Hepatocyte (in vitro differentiated cells): Measurements from ENCODE around the gene CDH4. TPM values are rescaled to one million over a fixed set of nuclear protein-coding genes. Genes with fewer than 3 reads are reported as not detected.

Experiments used
- DNase-seq: peaks from one replicate; pipeline ENCODE4 v3.0.0-alpha.2; 2016; ENCODE audit warnings: low spot score
- H2AFZ ChIP-seq: fragments of 200-600 bp; sonication (generic); 2 replicates; pipeline ENCODE4 v1.6.0; 2016; ENCODE audit warnings: antibody characterized with exemption, mild to moderate bottlenecking
- H3K27ac ChIP-seq: fragments of 200-600 bp; sonication (generic); 2 replicates; pipeline ENCODE4 v1.5.1; 2016; ENCODE audit warnings: mild to moderate bottlenecking
- H3K27me3 ChIP-seq: fragments of 200-600 bp; sonication (generic); 2 replicates; pipeline ENCODE4 v1.6.1; 2016
- H3K36me3 ChIP-seq: fragments of 200-600 bp; sonication (generic); replicated peaks from 2 replicates; pipeline ENCODE4 v1.5.1; 2016; ENCODE audit warnings: low read depth; ENCODE audit not compliant: insufficient read depth
- H3K4me1 ChIP-seq: fragments of 200-600 bp; sonication (generic); 2 replicates; pipeline ENCODE4 v1.5.1; 2016; ENCODE audit warnings: mild to moderate bottlenecking, moderate library complexity; ENCODE audit not compliant: insufficient read depth
- H3K4me2 ChIP-seq: fragments of 200-600 bp; sonication (generic); 2 replicates; pipeline ENCODE4 v1.6.0; 2016
- H3K4me3 ChIP-seq: fragments of 200-600 bp; sonication (generic); 2 replicates; pipeline ENCODE4 v1.5.1; 2016; ENCODE audit warnings: mild to moderate bottlenecking
- H3K79me2 ChIP-seq: fragments of 200-600 bp; sonication (generic); 2 replicates; pipeline ENCODE4 v1.6.0; 2017; ENCODE audit warnings: mild to moderate bottlenecking
- H3K9me2 ChIP-seq: fragments of 200-600 bp; sonication (generic); replicated peaks from 2 replicates; pipeline ENCODE4 v1.6.0; 2017; ENCODE audit warnings: mild to moderate bottlenecking; ENCODE audit not compliant: insufficient read depth
- H3K9me3 ChIP-seq: fragments of 200-600 bp; sonication (generic); 2 replicates; pipeline ENCODE4 v1.5.1; 2016; ENCODE audit warnings: low read depth, mild to moderate bottlenecking
- H4K20me1 ChIP-seq: fragments of 200-600 bp; sonication (generic); 2 replicates; pipeline ENCODE4 v1.6.0; 2016; ENCODE audit warnings: mild to moderate bottlenecking; ENCODE audit not compliant: insufficient read depth, poor library complexity, severe bottlenecking
- CTCF ChIP-seq: fragments of 200-600 bp; sonication (generic); IDR thresholded peaks from 2 replicates; pipeline ENCODE4 v1.5.1; 2016; ENCODE audit warnings: antibody characterized with exemption, mild to moderate bottlenecking; ENCODE audit not compliant: poor library complexity
- EZH2 ChIP-seq: fragments of 200-600 bp; sonication (generic); IDR thresholded peaks from 2 replicates; pipeline ENCODE4 v1.6.1; 2016; ENCODE audit warnings: antibody characterized with exemption, mild to moderate bottlenecking, borderline replicate concordance
- EZH2phosphoT487 ChIP-seq: fragments of 200-600 bp; sonication (generic); IDR thresholded peaks from one replicate; pipeline ENCODE4 v1.6.1; 2018; ENCODE audit warnings: antibody characterized with exemption, mild to moderate bottlenecking, low read depth, moderate library complexity; ENCODE audit not compliant: unreplicated experiment, severe bottlenecking
- WGBS: methylation state at CpG from one replicate; pipeline ENCODE4 v1.1.6; 2016; ENCODE audit warnings: low lambda C conversion rate; ENCODE audit errors: missing lambda C conversion rate; 5-methylcytosine and 5-hydroxymethylcytosine counted together
- polyA plus RNA-seq: library from polyadenylated mRNA; unstranded; fragments of >200 nt; fragmentation: Nextera tagmentation; extraction: Ambion mirVana; gene quantifications from 2 replicates; pipeline ENCODE4 v1.2.1, GENCODE V29; 2016
- total RNA-seq: library from RNA; depleted of rRNA; stranded (reverse); fragments of >200 nt; gene quantifications from 2 replicates; pipeline ENCODE4 v1.2.3, GENCODE V29; 2014

Gene CDH4
- total and polyA plus RNA-seq, 2 experiments from 2014 or later, result 0.53 to 0.73 TPM

GRCh38 chr20:61205769-61206168, 46.3 kb upstream of the CDH4 start:
- H3K9me3 ChIP-seq, result no peaks in the 10 kb centered on the region
- H3K27ac ChIP-seq, result no peak overlapping the region
- no peak overlapping the region for H2AFZ ChIP-seq
- H3K4me1 ChIP-seq, result no peaks in the 10 kb centered on the region
- no peaks in the 10 kb centered on the region for H4K20me1 ChIP-seq
- TF ChIP-seq EZH2 (no peak), CTCF (no peak), EZH2phosphoT487 (no peak)
- H3K27me3 ChIP-seq, result peaks cover 13% of the 10 kb centered on the region
- no peaks in the 10 kb centered on the region for H3K9me2 ChIP-seq
- 83% methylated on average over 6 of the region's 6 CpGs for WGBS
- no peak overlapping the region for H3K4me3 ChIP-seq
- no peaks in the 10 kb centered on the region for H3K79me2 ChIP-seq
- H3K36me3 ChIP-seq, result no peaks in the 10 kb centered on the region
- no peak overlapping the region for H3K4me2 ChIP-seq
- no peak for DNase-seq

- Histone ChIP-seq H3K27me3 (peaks cover 17% of the 10 kb centered on the region), H3K79me2 (no peaks in the 10 kb centered on the region), H3K36me3 (no peaks in the 10 kb centered on the region), H3K4me1 (no peaks in the 10 kb centered on the region), H3K4me3 (no peak overlapping the region), H3K27ac (no peak overlapping the region), H2AFZ (no peak overlapping the region), H3K9me2 (no peaks in the 10 kb centered on the region), H3K4me2 (no peak overlapping the region), H3K9me3 (no peaks in the 10 kb centered on the region), H4K20me1 (no peaks in the 10 kb centered on the region)
- DNase-seq, result no peak
- WGBS, result 91% methylated on average over 6 of the region's 6 CpGs
- TF ChIP-seq EZH2phosphoT487 (no peak), EZH2 (no peak), CTCF (no peak)
Measured at GRCh38 chr20:61210862-61211261, 41.2 kb upstream of the CDH4 start.

GRCh38 chr20:61217848-61218247, 34.2 kb upstream of the CDH4 start:
- no peaks in the 10 kb centered on the region for H3K9me2 ChIP-seq
- no peak for DNase-seq
- 100% methylated on average over 1 of the region's 1 CpG for WGBS
- no peak overlapping the region for H3K27ac ChIP-seq
- no peak overlapping the region for H3K4me2 ChIP-seq
- TF ChIP-seq EZH2 (no peak), CTCF (no peak), EZH2phosphoT487 (no peak)
- no peaks in the 10 kb centered on the region for H3K36me3 ChIP-seq
- H3K79me2 ChIP-seq, result no peaks in the 10 kb centered on the region
- H3K9me3 ChIP-seq, result no peaks in the 10 kb centered on the region
- peaks cover 26% of the 10 kb centered on the region for H3K27me3 ChIP-seq
- no peak overlapping the region for H3K4me3 ChIP-seq
- no peaks in the 10 kb centered on the region for H4K20me1 ChIP-seq
- H3K4me1 ChIP-seq, result no peaks in the 10 kb centered on the region
- H2AFZ ChIP-seq, result no peak overlapping the region

GRCh38 chr20:61219021-61219431, 33.0 kb upstream of the CDH4 start:
- Histone ChIP-seq H3K9me3 (no peaks in the 10 kb centered on the region), H3K4me3 (no peak overlapping the region), H3K79me2 (no peaks in the 10 kb centered on the region), H3K36me3 (no peaks in the 10 kb centered on the region), H4K20me1 (no peaks in the 10 kb centered on the region), H3K4me2 (no peak overlapping the region), H2AFZ (no peak overlapping the region), H3K27me3 (peaks cover 23% of the 10 kb centered on the region), H3K9me2 (no peaks in the 10 kb centered on the region), H3K27ac (no peak overlapping the region), H3K4me1 (no peaks in the 10 kb centered on the region)
- no peak for TF ChIP-seq EZH2phosphoT487
- no peak for TF ChIP-seq CTCF
- TF ChIP-seq EZH2, result no peak
- no peak for DNase-seq
